K562 (cell line): ENCODE results near the gene CRACDL. TPM values are rescaled to one million over a fixed set of nuclear protein-coding genes. Genes with fewer than 3 reads are reported as not detected.

Experiments used
- ATAC-seq: fragments of 200-7000 bp; cut with Tn5 transposase; 3 replicates; pipeline ENCODE4 v1.9.1; 2020; ENCODE audit warnings: moderate library complexity
- BruUV-seq: library from RNA; stranded (reverse); fragments of 400-500 nt; replicated peaks from 2 replicates; lab custom pipeline; 2021; lab: Mats Ljungman, UMichigan
- CTCF ChIA-PET: fragments of 300-600 bp; formaldehyde crosslinking; extraction: SDS; loops from one replicate; lab custom pipeline; 2021; ENCODE audit warnings: low intra/inter-chr PET ratio; lab: Yijun Ruan, JAX
- POLR2A ChIA-PET: fragments of 300-600, 350-650 bp; sonication (Branson Sonifier 250); formaldehyde crosslinking; extraction: SDS; loops from one replicate; lab custom pipeline; 2021; ENCODE audit warnings: antibody characterized with exemption, inconsistent platforms; lab: Yijun Ruan, JAX
- DNase-seq, 4 experiments: peaks; one replicate each; pipeline versions ENCODE4 v3.0.0 to v3.0.0-alpha.2; 2011 to 2018; ENCODE audit warnings: low spot score in 3 of 4, mixed read lengths in 3 of 4; ENCODE audit errors: extremely low read depth in 1 of 4
- FAIRE-seq: peaks from 2 replicates; lab custom pipeline; 2011; peaks lifted over from hg19 to GRCh38; lab: Jason Lieb, UNC
- H2AFZ ChIP-seq: 2 replicates; pipeline ENCODE4 v1.6.0; 2011; ENCODE audit warnings: low read depth, low read length, control low read depth, inconsistent platforms
- H3K27ac ChIP-seq: fragments of 200-600 bp; 3 replicates; pipeline ENCODE4 v1.8.0; 2011; ENCODE audit warnings: low read depth, mild to moderate bottlenecking, control low read depth, inconsistent platforms, low read length, moderate library complexity, mixed read lengths; ENCODE audit errors: extremely low read depth
- H3K27me3 ChIP-seq, 2 experiments: fragments of 300-600 bp in 1 of 2; 2 replicates in 1 of 2; 3 replicates in 1 of 2; pipeline versions ENCODE4 v1.6.0 to v1.8.0; 2011; ENCODE audit warnings: inconsistent platforms in 2 of 2, low read length in 2 of 2, mild to moderate bottlenecking in 1 of 2, mixed read lengths in 1 of 2, moderate library complexity in 1 of 2; ENCODE audit not compliant: control insufficient read depth in 2 of 2, insufficient read depth in 2 of 2
- H3K36me3 ChIP-seq: fragments of 300-600 bp; 3 replicates; pipeline ENCODE4 v1.8.0; 2011; ENCODE audit warnings: mild to moderate bottlenecking, low read length, inconsistent platforms; ENCODE audit not compliant: control insufficient read depth, insufficient read depth
- H3K4me1 ChIP-seq, 2 experiments: fragments of 200-600 bp in 1 of 2; replicated peaks in 1 of 2; 2 replicates in 1 of 2; 3 replicates in 1 of 2; pipeline versions ENCODE4 v1.5.1 to v1.8.0; 2011; ENCODE audit warnings: inconsistent platforms in 2 of 2, low read length in 2 of 2, mild to moderate bottlenecking in 1 of 2, mixed read lengths in 1 of 2, moderate library complexity in 1 of 2; ENCODE audit not compliant: control insufficient read depth in 2 of 2, insufficient read depth in 2 of 2
- H3K4me2 ChIP-seq: 2 replicates; pipeline ENCODE4 v1.6.1; 2011; ENCODE audit warnings: low read length, control low read depth, inconsistent platforms, mixed read lengths; ENCODE audit not compliant: insufficient read depth
- H3K4me3 ChIP-seq: fragments of 200-600 bp; sonication (generic), shearing (Covaris generic); 2 replicates; pipeline ENCODE4 v1.5.1; 2016; ENCODE audit warnings: control low read depth, inconsistent platforms
- H3K79me2 ChIP-seq: fragments of 200-600 bp; 3 replicates; pipeline ENCODE4 v1.8.0; 2011; ENCODE audit warnings: low read length, inconsistent platforms; ENCODE audit not compliant: control insufficient read depth, insufficient read depth
- H3K9ac ChIP-seq, 2 experiments: 2 replicates each; pipeline versions ENCODE4 v1.6.0 to v1.6.1; 2011; ENCODE audit warnings: low read depth in 2 of 2, low read length in 2 of 2, control low read depth in 1 of 2, inconsistent platforms in 1 of 2, mild to moderate bottlenecking in 1 of 2, mixed read lengths in 1 of 2; ENCODE audit not compliant: insufficient read depth in 1 of 2
- H3K9me1 ChIP-seq: one replicate; pipeline ENCODE4 v1.6.0; 2011; ENCODE audit warnings: inconsistent platforms, mild to moderate bottlenecking, low read length, moderate library complexity; ENCODE audit not compliant: control insufficient read depth, insufficient read depth
- H3K9me3 ChIP-seq: replicated peaks from 2 replicates; pipeline ENCODE4 v1.5.1; 2011; ENCODE audit warnings: low read depth, low read length, inconsistent platforms; ENCODE audit not compliant: control insufficient read depth, insufficient read depth
- H4K20me1 ChIP-seq: replicated peaks from 2 replicates; pipeline ENCODE4 v1.6.1; 2011; ENCODE audit warnings: low read length, inconsistent platforms, mixed read lengths; ENCODE audit not compliant: control insufficient read depth, insufficient read depth
- CCAR2 ChIP-seq: fragments of 200-400 bp; formaldehyde crosslinking; IDR thresholded peaks from 2 replicates; pipeline ENCODE4 v1.6.1; 2017; ENCODE audit warnings: mild to moderate bottlenecking, low read depth, low read length
- DDX20 ChIP-seq: fragments of 450-650 bp; IDR thresholded peaks from 2 replicates; pipeline ENCODE4 v1.6.1; 2016; ENCODE audit warnings: missing genetic modification characterization, low read depth, mild to moderate bottlenecking, missing compliant biosample characterization, moderate library complexity
- E2F3 ChIP-seq: fragments of 250-450 bp; sonication (Bioruptor Pico); IDR thresholded peaks from 2 replicates; pipeline ENCODE4 v1.4.0; 2020; ENCODE audit warnings: mild to moderate bottlenecking
- ERF ChIP-seq: fragments of 450-650 bp; formaldehyde crosslinking; IDR thresholded peaks from 2 replicates; pipeline ENCODE4 v1.4.0; 2020; ENCODE audit warnings: mild to moderate bottlenecking, mixed read lengths
- MEF2A ChIP-seq: IDR thresholded peaks from 2 replicates; pipeline ENCODE4 v1.6.1; 2011; ENCODE audit warnings: low read depth, mild to moderate bottlenecking, low read length, moderate library complexity; ENCODE audit not compliant: control insufficient read depth
- NFXL1 ChIP-seq: fragments of 450-650 bp; formaldehyde crosslinking; IDR thresholded peaks from 2 replicates; pipeline ENCODE4 v1.4.0; 2021; ENCODE audit warnings: mild to moderate bottlenecking
- PHB2 ChIP-seq: fragments of 450-650 bp; IDR thresholded peaks from 2 replicates; pipeline ENCODE4 v1.6.1; 2017; ENCODE audit warnings: low read depth
- RCOR1 ChIP-seq, 2 experiments: IDR thresholded peaks; 2 replicates each; pipeline ENCODE4 v1.6.1; 2012; ENCODE audit warnings: low read depth in 2 of 2, low read length in 2 of 2, borderline replicate concordance in 1 of 2, improper control_type of control experiment in 1 of 2
- SP1 ChIP-seq: sonication (generic); formaldehyde crosslinking; IDR thresholded peaks from 2 replicates; pipeline ENCODE4 v1.8.1; 2022; ENCODE audit warnings: mild to moderate bottlenecking, missing genetic modification reagents
- WGBS: fragments of 100-300 bp; shearing (Covaris generic); methylation state at CpG from one replicate; pipeline ENCODE4 v1.1.6; 2016; ENCODE audit warnings: low coverage, mixed read lengths; ENCODE audit not compliant: insufficient coverage; ENCODE audit errors: missing lambda C conversion rate; 5-methylcytosine and 5-hydroxymethylcytosine counted together
- in situ Hi-C: fragments of 300-500 bp; cut with MboI; formaldehyde crosslinking; loops from 4 replicates; pipeline ENCODE4 v1.15.0; 2018; ENCODE audit warnings: inconsistent platforms, mixed read lengths
- intact Hi-C: fragments of 100-400 bp; cut with micrococcal nuclease; formaldehyde crosslinking; loops from 2 replicates; pipeline ENCODE4 v1.14.2; 2022
- polyA plus RNA-seq, 8 experiments: library from polyadenylated mRNA; depleted of rRNA in 4 of 8; stranded (reverse) in 5 of 8; unstranded in 3 of 8; fragments of >200 nt; fragmentation: Nextera tagmentation in 2 of 8; fragmentation: Illumina TruSeq in 1 of 8; extraction: Ambion mirVana in 2 of 8; extraction: Trizol in 1 of 8; gene quantifications; 2 replicates each; pipeline versions ENCODE4 v1.2.1 to v1.2.3, GENCODE V29; 2011 to 2014; ENCODE audit warnings: inconsistent platforms in 1 of 8, missing spikeins in 1 of 8
- total RNA-seq, 7 experiments: library from RNA; depleted of rRNA in 6 of 7; stranded (reverse); fragments of >200 nt in 6 of 7; fragmentation: Illumina TruSeq in 2 of 7; extraction: Trizol in 2 of 7; gene quantifications; 2 replicates each; pipeline versions ENCODE4 v1.2.1 to v1.2.3, GENCODE V29; 2011 to 2021; ENCODE audit warnings: low replicate concordance in 1 of 7
- TF ChIP-seq, protein P1 (sequence below): IDR thresholded peaks from 2 replicates; pipeline ENCODE4 v1.6.1; 2011; ENCODE audit warnings: borderline replicate concordance, low read depth, mild to moderate bottlenecking, moderate library complexity, low read length; ENCODE audit not compliant: insufficient read depth, poor library complexity, severe bottlenecking

The CRACDL gene
- total and polyA plus RNA-seq, 9 of the 15 experiments (the other 6 are each of a cell fraction or from before 2014, with no cell fraction given) = not detected

DNA sequence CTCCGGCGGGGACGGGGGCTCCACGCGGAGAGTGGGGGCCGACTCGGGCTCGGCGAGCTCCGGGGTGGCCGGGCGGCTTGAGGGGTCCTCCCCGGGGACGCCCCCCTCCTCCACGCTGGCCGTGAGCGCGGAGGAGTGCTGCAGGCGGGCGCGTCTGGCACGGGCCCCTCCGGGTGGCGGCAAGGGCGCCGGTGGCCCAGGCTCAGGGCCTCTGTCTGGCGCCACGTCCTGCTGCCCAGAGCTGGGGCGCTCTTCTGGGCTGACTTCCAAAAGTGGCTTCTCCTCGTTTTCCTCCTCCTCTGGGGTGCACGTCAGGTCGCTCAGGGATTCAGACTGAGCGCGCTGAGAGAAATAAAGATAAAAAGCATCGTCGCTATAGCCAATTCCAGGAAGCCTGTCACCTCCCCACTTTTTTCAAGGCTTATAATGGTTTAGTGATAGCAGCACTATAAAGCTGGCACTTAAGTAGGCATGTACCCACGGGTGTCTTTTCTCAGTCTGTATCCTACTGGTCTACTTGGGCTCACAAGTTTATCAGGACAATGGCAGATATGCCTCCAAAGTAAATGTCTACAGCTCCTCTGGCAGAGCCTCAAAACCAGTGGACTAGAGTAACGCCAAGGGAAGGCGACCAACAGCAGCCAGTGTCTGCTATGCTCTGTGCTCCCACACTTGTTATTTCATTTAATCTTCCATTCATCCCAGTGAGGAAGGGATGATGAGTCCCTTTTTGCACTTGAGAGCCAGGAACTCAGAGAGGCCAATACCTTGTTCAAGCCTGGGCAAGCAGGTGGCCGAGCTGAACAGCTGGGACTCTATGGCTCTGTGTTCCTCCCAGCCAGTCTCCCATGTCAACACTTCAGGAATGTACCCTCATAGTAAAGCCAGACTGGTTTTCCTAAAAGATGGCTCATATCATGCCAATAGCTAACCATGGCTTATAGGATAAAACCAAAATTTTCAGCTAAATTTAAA lies 112.5 kb downstream of the CRACDL start:
- POLR2A ChIA-PET = no interaction called here
- no peak for FAIRE-seq

DNA sequence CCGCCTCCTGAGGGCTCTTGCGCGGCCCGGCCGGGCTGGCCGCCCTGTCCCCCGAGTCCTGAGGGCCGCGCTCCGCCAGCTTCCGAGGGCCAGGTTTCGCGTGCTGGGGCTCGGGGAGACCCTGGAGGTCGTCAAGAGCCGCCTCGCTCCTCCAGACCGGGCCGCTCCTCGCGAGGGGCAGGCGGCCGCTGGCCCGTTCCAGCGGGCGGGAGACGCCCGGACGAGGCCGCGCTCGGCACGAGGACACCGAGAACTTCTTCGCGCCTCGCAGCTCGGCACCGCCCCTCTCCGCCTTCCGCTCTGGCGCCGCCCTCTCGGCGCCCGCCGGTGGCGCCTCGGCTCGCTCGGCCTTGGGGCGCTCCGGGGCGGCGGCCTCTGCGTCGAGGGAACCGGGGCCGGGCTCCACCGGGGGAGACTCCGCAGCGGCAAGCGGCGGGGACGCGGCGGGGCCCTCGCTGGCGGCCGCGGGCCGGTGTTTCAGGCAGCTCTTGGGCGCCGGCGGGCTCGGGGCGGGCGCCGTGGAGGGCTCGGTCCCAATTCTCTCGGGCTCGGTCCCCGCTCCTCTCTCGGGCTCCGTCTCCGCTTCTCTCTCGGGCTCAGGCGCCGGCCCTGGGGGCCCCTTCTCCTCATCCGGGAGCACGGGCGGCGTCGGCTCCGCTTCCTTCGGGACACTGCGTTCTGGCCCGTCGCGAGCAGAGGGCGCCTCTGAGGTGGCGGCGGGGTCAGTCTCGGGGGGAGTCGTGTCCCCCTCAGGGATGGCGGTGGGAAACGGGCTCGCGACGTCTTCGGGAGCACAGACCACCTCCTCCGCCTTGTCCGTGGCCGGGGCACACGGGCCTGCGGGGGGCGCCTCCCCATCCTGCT lies 113.5 kb downstream of the CRACDL start:
- ChIA-PET POLR2A (no interaction called here), CTCF (no interaction called here)
- H2AFZ ChIP-seq = no peak overlapping the region
- no peaks in the 10 kb centered on the region for H3K9me1 ChIP-seq
- WGBS = 64% methylated on average over 22 of the region's 117 CpGs
- intact Hi-C loops (no loop called here), in situ Hi-C loops (no loop called here)
- DNase-seq (no peak), ATAC-seq (no peak), FAIRE-seq (no peak)
- no peak overlapping the region for H3K4me2 ChIP-seq
- H3K36me3 ChIP-seq = no peaks in the 10 kb centered on the region
- no peaks in the 10 kb centered on the region for H3K4me1 ChIP-seq
- no TSS peak for BruUV-seq
- no peak overlapping the region for H3K27ac ChIP-seq
- H3K4me3 ChIP-seq = no peak overlapping the region
- no peaks in the 10 kb centered on the region for H3K79me2 ChIP-seq
- H3K9ac ChIP-seq = no peak overlapping the region
- H4K20me1 ChIP-seq = no peaks in the 10 kb centered on the region
- H3K9me3 ChIP-seq = no peaks in the 10 kb centered on the region
- H3K27me3 ChIP-seq = peaks cover 2 to 18% of the 10 kb centered on the region in 2 experiments; a peak in 4 of 5 replicates
- no peak for TF ChIP-seq MEF2A
- no peak for TF ChIP-seq RCOR1 (IDR thresholded peaks at IDR 0.05; ENCODE audit: borderline replicate concordance in 1 of 2, low read depth in 2 of 2, low read length in 2 of 2)
- TF ChIP-seq DDX20 (tag) = no peak
- TF ChIP-seq SP1 (CRISPR knock-in tag) = no peak
- no peak for TF ChIP-seq PHB2
- TF ChIP-seq, protein P1, sequence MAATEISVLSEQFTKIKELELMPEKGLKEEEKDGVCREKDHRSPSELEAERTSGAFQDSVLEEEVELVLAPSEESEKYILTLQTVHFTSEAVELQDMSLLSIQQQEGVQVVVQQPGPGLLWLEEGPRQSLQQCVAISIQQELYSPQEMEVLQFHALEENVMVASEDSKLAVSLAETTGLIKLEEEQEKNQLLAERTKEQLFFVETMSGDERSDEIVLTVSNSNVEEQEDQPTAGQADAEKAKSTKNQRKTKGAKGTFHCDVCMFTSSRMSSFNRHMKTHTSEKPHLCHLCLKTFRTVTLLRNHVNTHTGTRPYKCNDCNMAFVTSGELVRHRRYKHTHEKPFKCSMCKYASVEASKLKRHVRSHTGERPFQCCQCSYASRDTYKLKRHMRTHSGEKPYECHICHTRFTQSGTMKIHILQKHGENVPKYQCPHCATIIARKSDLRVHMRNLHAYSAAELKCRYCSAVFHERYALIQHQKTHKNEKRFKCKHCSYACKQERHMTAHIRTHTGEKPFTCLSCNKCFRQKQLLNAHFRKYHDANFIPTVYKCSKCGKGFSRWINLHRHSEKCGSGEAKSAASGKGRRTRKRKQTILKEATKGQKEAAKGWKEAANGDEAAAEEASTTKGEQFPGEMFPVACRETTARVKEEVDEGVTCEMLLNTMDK = peak; percentile 5

More for the DNA sequence above, 112.5 kb downstream of the CRACDL start:
- Histone ChIP-seq H2AFZ (no peak overlapping the region), H4K20me1 (no peaks in the 10 kb centered on the region), H3K27me3 (peaks cover 4 to 26% of the 10 kb centered on the region in 2 experiments; a peak in 4 of 5 replicates), H3K9me3 (no peaks in the 10 kb centered on the region), H3K9ac (no peak overlapping the region), H3K4me1 (no peaks in the 10 kb centered on the region), H3K36me3 (no peaks in the 10 kb centered on the region), H3K27ac (no peak overlapping the region), H3K79me2 (no peaks in the 10 kb centered on the region), H3K4me3 (no peak overlapping the region), H3K4me2 (no peak overlapping the region), H3K9me1 (no peaks in the 10 kb centered on the region)
- ATAC-seq (no peak), DNase-seq (no peak)
- no TSS peak for BruUV-seq
- CTCF ChIA-PET = no interaction called here
- TF ChIP-seq ERF = no peak
- no peak for TF ChIP-seq NFXL1 (CRISPR knock-in tag)
- no peak for TF ChIP-seq CCAR2
- TF ChIP-seq E2F3 = no peak
- intact Hi-C loops = no loop called here
- WGBS = 48% methylated on average over 25 of the region's 40 CpGs
- in situ Hi-C loops = no loop called here
